SU-DHL-6 (cell line): ENCODE data around the gene CSF2RB.

Source experiments
- H2AFZ ChIP-seq: fragments of 200-600 bp; sonication (generic); 2 replicates; pipeline ENCODE4 v1.6.1; 2014; ENCODE audit warnings: low read depth, mild to moderate bottlenecking, moderate library complexity, mixed read lengths, antibody characterized with exemption, low read length; ENCODE audit not compliant: severe bottlenecking
- H3F3A ChIP-seq: fragments of 200-600 bp; shearing (Covaris generic); 2 replicates; pipeline ENCODE4 v1.6.0; 2016; ENCODE audit warnings: antibody characterized with exemption, mild to moderate bottlenecking; ENCODE audit not compliant: insufficient read depth
- H3K27ac ChIP-seq: fragments of 200-600 bp; sonication (generic); 2 replicates; pipeline ENCODE4 v1.5.1; 2016; ENCODE audit warnings: low read depth, mild to moderate bottlenecking, low read length, moderate library complexity, mixed read lengths
- H3K27me3 ChIP-seq: fragments of 200-600 bp; sonication (generic), shearing (Covaris generic); 2 replicates; pipeline ENCODE4 v1.6.0; 2014; ENCODE audit warnings: mild to moderate bottlenecking, low read length
- H3K36me3 ChIP-seq: fragments of 200-600 bp; sonication (generic); 2 replicates; pipeline ENCODE4 v1.6.1; 2014; ENCODE audit warnings: mild to moderate bottlenecking, low read length, mixed read lengths
- H3K4me2 ChIP-seq: fragments of 300-600, 200-600 bp; shearing (Covaris generic), sonication (generic); 2 replicates; pipeline ENCODE4 v1.6.0; 2014; ENCODE audit warnings: low read length, low read depth, mild to moderate bottlenecking; ENCODE audit not compliant: poor library complexity, severe bottlenecking
- H3K4me3 ChIP-seq: fragments of 200-600 bp; sonication (generic); 2 replicates; pipeline ENCODE4 v1.5.1; 2014; ENCODE audit warnings: antibody characterized with exemption, low read length, mild to moderate bottlenecking, mixed read lengths; ENCODE audit not compliant: insufficient read depth, poor library complexity, severe bottlenecking
- H3K79me2 ChIP-seq: fragments of 200-600 bp; sonication (generic); 2 replicates; pipeline ENCODE4 v1.6.1; 2014; ENCODE audit warnings: mild to moderate bottlenecking, low read length, moderate library complexity; ENCODE audit not compliant: insufficient read depth
- H3K9ac ChIP-seq: fragments of 200-600 bp; sonication (generic); 2 replicates; pipeline ENCODE4 v1.7.0; 2014; ENCODE audit warnings: mild to moderate bottlenecking, low read length
- H3K9me2 ChIP-seq: fragments of 200-600 bp; sonication (generic); replicated peaks from 2 replicates; pipeline ENCODE4 v1.6.1; 2014; ENCODE audit warnings: low read length; ENCODE audit not compliant: insufficient read depth
- H3K9me3 ChIP-seq: fragments of 200-600 bp; sonication (generic); 2 replicates; pipeline ENCODE4 v1.6.1; 2014; ENCODE audit warnings: low read length, mixed read lengths; ENCODE audit not compliant: insufficient read depth
- H4K20me1 ChIP-seq: fragments of 200-600 bp; sonication (generic); 2 replicates; pipeline ENCODE4 v1.6.1; 2014; ENCODE audit warnings: low read depth, mild to moderate bottlenecking, antibody characterized with exemption, low read length, moderate library complexity, mixed read lengths
- EZH2phosphoT487 ChIP-seq: fragments of 200-600 bp; sonication (generic), shearing (Covaris generic); conservative IDR thresholded peaks from 2 replicates; pipeline ENCODE4 v1.6.1; 2018; ENCODE audit warnings: mild to moderate bottlenecking, antibody characterized with exemption, low read length, moderate library complexity, mixed read lengths
- TF ChIP-seq, protein P1 (sequence below): fragments of 200-600 bp; sonication (generic); IDR thresholded peaks from one replicate; pipeline ENCODE4 v1.5.1; 2017; ENCODE audit warnings: antibody characterized with exemption, mild to moderate bottlenecking, low read length, moderate library complexity; ENCODE audit not compliant: insufficient read depth, poor library complexity, severe bottlenecking

The CSF2RB gene

DNA sequence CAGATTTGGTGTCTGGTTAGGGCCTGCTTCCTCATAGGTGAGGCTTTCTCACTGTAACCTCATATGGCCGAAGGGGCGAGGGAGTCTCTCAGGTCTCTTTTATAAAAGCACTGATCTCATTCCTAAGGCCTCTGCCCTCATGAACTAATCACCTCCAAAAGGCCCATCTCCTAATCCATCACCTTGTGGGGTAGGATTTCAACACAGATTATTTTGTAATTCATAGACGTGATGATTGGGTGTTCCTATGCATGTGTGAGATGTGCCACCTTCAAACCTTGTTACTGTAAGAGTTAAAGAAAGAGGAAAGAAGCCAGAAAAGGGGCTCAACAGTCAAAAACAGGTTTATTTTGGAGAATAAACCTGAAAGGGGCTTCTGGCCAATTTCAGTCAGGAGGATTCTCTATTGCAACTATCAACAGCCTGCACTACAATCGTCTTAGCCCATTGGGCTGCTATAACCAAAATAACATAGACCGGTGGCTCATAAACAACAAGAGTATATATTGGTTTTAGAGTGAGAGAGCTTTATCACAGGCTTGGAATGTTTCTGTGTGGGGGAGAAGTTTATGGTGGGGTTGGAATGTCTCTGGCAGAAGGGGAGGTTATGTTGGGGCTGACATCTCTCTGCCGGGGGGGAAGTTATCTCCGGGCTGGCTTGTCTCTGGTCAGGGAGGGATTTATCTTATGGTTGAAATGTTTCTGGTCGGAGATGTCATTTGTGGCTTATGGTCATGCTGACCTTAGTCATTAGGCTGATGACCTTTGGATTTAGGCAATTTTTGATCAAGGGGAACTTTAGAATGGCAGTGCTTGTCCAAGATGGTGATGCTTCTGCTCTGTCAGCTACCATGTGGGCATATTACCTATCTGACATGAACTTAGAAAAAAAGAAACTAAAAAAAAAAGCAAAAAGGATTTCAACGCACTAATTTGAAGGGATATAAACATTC lies 35.1 kb downstream of the CSF2RB start:
- H2AFZ ChIP-seq, result no peak overlapping the region
- no peaks in the 10 kb centered on the region for H3K79me2 ChIP-seq
- no peak overlapping the region for H3K27ac ChIP-seq
- H3K4me2 ChIP-seq, result no peak overlapping the region
- TF ChIP-seq EZH2phosphoT487, result no peak
- TF ChIP-seq, protein P1, sequence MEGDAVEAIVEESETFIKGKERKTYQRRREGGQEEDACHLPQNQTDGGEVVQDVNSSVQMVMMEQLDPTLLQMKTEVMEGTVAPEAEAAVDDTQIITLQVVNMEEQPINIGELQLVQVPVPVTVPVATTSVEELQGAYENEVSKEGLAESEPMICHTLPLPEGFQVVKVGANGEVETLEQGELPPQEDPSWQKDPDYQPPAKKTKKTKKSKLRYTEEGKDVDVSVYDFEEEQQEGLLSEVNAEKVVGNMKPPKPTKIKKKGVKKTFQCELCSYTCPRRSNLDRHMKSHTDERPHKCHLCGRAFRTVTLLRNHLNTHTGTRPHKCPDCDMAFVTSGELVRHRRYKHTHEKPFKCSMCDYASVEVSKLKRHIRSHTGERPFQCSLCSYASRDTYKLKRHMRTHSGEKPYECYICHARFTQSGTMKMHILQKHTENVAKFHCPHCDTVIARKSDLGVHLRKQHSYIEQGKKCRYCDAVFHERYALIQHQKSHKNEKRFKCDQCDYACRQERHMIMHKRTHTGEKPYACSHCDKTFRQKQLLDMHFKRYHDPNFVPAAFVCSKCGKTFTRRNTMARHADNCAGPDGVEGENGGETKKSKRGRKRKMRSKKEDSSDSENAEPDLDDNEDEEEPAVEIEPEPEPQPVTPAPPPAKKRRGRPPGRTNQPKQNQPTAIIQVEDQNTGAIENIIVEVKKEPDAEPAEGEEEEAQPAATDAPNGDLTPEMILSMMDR, result no peak
- no peaks in the 10 kb centered on the region for H3K9me2 ChIP-seq
- H3K9me3 ChIP-seq, result no peaks in the 10 kb centered on the region
- H3K4me3 ChIP-seq, result no peak overlapping the region
- no peak overlapping the region for H3K9ac ChIP-seq
- H4K20me1 ChIP-seq, result no peaks in the 10 kb centered on the region
- no peaks in the 10 kb centered on the region for H3K27me3 ChIP-seq
- no peaks in the 10 kb centered on the region for H3F3A ChIP-seq
- H3K36me3 ChIP-seq, result no peaks in the 10 kb centered on the region

DNA sequence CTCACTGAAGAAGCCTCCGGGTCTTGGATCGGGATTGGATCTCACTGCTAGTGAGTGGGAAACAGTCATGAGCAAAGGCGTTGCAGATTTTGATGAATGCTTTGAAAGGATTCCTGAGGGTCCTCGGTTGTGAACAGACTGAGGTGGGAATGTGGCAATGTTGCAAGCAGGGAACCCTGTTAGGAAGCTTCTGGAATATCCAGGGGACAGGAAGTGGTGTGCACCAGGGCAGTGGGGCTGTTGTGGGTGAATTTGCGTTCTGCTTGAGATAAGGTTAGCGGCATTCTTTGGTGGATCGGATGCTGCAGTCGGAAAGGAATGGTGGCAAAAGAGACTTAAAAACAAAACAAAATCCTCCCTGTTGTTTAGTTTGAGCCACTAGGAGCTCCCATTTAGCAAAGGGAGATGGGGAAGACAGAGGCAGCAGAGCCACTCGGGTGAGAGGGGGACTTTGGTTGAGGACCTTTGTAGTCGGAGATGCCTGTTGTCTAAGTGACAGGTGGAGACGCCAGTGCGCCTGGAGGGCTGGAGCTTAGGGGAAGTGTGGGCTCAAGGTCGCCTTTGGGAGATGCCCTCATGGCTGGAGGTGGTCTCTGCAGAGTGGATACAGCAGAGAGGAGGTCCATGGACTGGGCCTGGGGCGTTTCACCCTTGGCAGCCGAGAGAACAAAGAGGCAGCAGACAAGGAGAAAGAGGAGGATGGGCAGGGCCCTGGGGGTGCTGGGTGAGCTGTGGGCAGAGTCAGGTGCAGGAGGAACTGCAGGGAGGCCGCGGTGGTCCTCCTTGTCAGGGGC lies 37.6 kb downstream of the CSF2RB start:
- Histone ChIP-seq H3K9me2 (no peaks in the 10 kb centered on the region), H3K79me2 (no peaks in the 10 kb centered on the region), H3K4me2 (no peak overlapping the region), H2AFZ (no peak overlapping the region), H3K9ac (no peak overlapping the region), H3K36me3 (no peaks in the 10 kb centered on the region), H3K27ac (no peak overlapping the region), H3K27me3 (no peaks in the 10 kb centered on the region), H3K4me3 (no peak overlapping the region), H3F3A (no peaks in the 10 kb centered on the region), H3K9me3 (no peaks in the 10 kb centered on the region), H4K20me1 (no peaks in the 10 kb centered on the region)
- no peak for TF ChIP-seq EZH2phosphoT487
- TF ChIP-seq, protein P1, result no peak

DNA sequence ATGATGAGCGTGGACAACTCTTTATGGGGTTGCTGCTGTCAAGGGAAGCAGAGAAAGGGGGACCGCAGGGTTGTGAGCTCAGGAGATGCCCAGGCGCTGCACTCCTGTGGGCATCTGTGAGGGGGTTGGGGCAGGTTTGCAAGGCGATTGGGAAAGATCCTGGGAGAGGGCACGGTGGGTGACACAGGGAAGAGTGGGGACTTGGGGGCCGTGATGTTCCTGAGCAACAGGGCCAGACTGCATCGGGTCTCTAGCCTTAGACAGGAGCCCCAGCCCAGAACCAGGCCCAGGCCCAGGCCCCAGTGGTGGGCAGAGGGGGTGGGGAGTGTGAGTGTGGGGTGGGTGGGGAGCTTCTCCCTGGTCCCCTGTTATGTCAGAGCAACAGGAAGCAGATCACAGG lies 38.3 kb downstream of the CSF2RB start:
- Histone ChIP-seq H3K4me2 (no peak overlapping the region), H2AFZ (no peak overlapping the region), H4K20me1 (no peaks in the 10 kb centered on the region), H3K9ac (no peak overlapping the region), H3K9me3 (no peaks in the 10 kb centered on the region), H3K4me3 (no peak overlapping the region), H3K9me2 (no peaks in the 10 kb centered on the region), H3K27ac (no peak overlapping the region), H3F3A (no peaks in the 10 kb centered on the region), H3K36me3 (no peaks in the 10 kb centered on the region), H3K27me3 (no peaks in the 10 kb centered on the region), H3K79me2 (no peaks in the 10 kb centered on the region)
- TF ChIP-seq, protein P1, result no peak
- TF ChIP-seq EZH2phosphoT487, result no peak
